Hepatocyte (in vitro differentiated cells): Measurements from ENCODE around the gene CDYL.

ENCODE experiments used
- EZH2 ChIP-seq: fragments of 200-600 bp; sonication (generic); IDR thresholded peaks from 2 replicates; pipeline ENCODE4 v1.6.1; 2016; ENCODE audit warnings: antibody characterized with exemption, mild to moderate bottlenecking, borderline replicate concordance
- EZH2phosphoT487 ChIP-seq: fragments of 200-600 bp; sonication (generic); IDR thresholded peaks from one replicate; pipeline ENCODE4 v1.6.1; 2018; ENCODE audit warnings: antibody characterized with exemption, mild to moderate bottlenecking, low read depth, moderate library complexity; ENCODE audit not compliant: unreplicated experiment, severe bottlenecking
- TF ChIP-seq, protein P1 (sequence below): fragments of 200-600 bp; sonication (generic); IDR thresholded peaks from 2 replicates; pipeline ENCODE4 v1.5.1; 2016; ENCODE audit warnings: antibody characterized with exemption, mild to moderate bottlenecking; ENCODE audit not compliant: poor library complexity

DNA sequence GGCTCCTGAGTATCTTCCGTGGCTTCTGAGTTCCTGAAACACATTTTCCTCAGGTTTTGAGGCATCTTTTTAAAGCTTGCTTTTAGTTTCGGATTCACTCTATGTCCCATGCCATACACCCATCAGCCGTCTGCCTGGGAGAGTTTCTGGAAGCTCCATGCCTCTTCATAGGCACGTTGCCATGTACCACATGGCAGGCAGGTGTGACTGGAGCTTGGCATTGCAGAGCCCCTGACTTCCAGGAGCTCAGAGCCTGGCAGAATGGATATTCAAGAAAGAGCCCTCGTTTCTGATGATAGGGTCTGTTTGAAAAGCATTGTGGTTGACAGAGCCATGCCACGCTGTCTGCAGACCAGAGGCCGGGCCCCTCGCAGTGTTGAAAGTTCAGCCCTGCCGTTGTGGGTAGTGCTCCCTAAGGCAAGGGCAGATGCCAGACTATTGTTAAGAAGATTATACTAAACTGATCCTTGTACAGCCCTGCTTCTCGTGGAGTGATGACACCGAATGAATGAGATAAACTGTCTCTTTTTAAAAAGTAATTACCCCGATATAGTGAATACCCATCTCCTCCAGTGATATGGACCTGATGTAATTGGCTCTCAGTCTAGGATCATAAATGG, 127.7 kb downstream of the CDYL start:
- TF ChIP-seq EZH2phosphoT487: no peak
- TF ChIP-seq, protein P1, sequence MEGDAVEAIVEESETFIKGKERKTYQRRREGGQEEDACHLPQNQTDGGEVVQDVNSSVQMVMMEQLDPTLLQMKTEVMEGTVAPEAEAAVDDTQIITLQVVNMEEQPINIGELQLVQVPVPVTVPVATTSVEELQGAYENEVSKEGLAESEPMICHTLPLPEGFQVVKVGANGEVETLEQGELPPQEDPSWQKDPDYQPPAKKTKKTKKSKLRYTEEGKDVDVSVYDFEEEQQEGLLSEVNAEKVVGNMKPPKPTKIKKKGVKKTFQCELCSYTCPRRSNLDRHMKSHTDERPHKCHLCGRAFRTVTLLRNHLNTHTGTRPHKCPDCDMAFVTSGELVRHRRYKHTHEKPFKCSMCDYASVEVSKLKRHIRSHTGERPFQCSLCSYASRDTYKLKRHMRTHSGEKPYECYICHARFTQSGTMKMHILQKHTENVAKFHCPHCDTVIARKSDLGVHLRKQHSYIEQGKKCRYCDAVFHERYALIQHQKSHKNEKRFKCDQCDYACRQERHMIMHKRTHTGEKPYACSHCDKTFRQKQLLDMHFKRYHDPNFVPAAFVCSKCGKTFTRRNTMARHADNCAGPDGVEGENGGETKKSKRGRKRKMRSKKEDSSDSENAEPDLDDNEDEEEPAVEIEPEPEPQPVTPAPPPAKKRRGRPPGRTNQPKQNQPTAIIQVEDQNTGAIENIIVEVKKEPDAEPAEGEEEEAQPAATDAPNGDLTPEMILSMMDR: no peak
- no peak for TF ChIP-seq EZH2
